GM21423 (cell line): Measurements from ENCODE around the gene AGRN.
"Not testable (repeated sequence)": the region's sequence is repeated elsewhere in the genome, so short reads cannot be mapped to it uniquely, and the experiment has no call there.

ENCODE experiments used
- ATAC-seq: cut with Tn5 transposase; IDR thresholded peaks from one replicate; pipeline ENCODE4 v1.9.1; 2021; ENCODE audit warnings: mild to moderate bottlenecking, moderate library complexity; ENCODE audit not compliant: unreplicated experiment

AGRN gene

DNA sequence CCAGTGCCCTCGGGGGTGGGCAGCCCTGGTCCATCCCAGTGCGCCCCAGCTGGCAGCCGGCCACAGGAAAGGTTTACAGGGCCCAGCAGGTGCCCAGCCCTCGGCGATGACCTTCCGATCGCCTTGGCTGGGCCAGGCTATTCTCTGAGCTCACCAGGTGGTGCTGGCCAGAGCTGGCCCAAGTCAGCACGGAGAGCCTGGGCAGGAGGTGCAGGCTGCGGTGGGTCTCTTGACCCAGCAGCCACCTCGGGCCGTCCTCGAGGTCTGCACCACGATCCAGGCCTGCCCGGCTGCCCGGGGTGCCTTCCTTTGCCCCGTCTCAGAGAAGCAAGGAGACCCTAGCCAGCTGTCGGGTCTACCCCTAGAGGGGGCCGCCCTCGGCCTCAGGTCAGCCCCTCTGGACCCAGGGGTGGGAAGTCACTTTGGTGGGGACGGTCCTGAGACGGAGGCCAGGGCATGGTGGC lies 38.4 kb upstream of the AGRN start:
- no peak for ATAC-seq

DNA sequence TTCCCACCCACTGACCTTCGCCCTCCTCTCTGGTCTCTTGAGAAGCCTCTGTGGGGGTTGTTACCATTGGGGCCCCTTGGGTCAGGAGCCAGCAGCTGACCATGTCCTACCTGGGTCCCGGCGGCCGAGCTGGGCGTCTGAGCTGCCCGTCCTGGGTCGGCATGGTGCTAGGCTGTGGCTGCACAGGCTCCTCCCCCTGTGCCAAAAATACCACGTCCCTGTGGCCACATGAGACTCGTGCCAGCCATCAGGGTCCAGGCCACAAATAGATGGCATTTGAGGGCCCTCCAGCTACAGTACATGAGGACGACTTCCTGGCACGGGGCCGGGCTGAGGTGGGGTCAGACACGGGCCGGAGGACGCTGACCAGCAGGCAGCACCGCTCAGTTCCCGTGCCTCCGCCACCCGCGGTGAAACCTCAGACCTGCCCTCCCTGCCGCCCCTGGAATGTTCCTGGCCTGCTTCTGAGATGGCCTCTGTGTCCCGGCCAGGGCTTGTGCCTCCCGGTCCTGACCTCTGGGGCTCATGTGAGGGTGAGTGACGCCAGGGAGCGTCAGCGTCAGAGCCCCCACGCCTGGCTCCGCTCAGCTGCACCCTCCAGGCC lies 37.9 kb upstream of the AGRN start, which contains the start of gene PERM1:
Gene PERM1 (minus strand): TSS at position 139 of the 604 bp plus-strand sequence. CDS start 1,064 bp downstream, outside the sequence.
- ATAC-seq: no peak

DNA sequence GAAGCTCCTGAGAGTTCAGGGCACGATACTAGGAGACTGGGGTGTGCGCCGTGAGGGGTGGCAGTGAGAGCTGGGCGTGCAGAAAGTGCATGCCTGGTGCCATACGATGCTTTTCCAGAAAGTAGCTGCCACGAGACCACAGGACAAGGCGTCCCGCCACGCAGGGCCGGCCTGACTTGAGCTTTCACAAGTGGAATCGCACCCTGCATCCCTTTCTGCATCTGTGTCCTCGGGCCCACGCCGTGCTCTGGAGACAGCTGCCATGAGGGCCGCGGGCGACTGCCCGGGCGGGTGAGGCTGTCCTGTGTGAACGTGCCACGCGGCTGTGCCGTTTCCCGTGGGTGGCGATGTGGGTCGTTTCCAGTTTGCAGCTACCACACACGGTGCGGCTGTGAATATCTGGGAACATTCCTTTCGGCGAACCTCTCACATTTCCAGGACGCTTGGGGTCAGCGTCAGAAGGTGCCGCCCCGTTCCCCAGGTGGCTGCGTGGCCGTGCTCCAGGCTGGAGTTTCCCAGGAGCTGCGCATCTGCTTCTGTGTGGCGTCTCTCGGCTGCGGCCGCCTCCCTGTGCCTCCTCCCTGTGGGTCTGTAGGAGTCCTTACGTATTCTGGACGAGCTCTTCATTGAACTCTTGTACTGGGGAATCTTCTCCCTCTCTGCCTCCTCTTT lies 37.0 kb upstream of the AGRN start:
- ATAC-seq: no peak

DNA sequence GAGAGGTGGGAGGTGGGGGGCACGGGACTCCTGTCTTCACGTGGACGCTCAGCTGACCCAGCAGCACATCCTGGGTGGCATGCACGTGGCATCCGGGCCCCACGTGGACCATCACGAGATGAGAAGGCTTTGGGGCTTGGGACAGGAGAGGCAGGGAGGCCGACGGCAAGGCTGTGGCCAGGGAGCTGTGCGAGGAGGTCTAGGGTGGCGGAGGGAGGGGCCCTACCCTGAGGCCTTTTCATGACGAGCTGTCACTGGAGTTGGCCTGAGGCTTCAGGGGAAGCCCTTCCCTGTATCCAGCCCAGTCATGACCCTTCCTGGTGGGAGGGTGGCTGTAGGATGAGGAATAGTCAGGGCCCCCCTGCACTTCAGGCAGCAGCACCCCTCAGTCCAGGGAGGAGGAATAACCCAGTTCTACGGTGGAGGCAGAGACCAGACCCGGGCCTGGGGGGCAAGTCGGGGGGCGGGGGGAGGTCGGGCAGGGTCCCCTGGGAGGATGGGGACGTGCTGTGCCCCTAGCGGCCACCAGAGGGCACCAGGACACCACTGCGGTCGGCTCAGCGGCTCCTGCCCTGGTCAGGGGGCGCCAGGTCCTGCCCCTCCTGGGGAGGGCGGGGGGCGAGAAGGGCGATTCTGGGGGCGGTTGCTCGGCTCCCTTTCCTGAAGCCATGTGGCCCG lies 36.0 kb upstream of the AGRN start:
- no peak for ATAC-seq

DNA sequence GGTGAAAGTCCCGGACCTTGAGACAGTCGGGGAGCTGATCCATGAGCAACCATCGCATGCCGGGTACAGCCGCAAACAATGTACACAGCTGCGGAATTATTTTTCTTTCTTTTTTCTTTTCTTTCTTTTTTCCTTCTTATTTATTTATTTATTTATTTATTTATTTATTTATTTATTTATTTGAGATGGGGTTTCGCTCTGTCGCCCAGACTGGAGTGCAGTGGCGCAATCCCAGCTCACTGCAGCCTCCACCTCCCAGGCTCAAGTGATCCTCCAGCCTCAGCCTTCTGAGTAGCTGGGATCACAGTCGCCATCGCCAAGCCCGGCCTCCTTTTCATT lies 35.5 kb upstream of the AGRN start:
- no peak for ATAC-seq

DNA sequence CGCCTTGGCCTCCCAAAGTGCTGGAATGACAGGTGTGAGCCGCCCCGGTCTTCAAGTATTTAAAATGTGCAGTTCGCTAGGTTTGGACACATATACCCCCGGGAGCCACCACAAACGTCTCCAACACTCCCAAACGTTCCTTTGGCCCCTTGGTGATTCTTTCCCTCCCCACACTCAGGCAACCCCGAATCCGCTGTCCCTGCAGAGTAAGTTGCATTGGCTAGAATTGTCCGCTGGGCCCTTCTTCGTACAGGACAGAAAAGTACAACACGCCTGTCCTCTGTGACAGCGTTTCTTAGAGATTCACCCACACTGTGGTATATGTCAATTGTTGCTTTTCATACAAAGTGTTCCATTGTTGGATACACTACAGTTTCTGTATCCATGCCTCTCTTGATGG lies 34.8 kb upstream of the AGRN start:
- no peak for ATAC-seq

DNA sequence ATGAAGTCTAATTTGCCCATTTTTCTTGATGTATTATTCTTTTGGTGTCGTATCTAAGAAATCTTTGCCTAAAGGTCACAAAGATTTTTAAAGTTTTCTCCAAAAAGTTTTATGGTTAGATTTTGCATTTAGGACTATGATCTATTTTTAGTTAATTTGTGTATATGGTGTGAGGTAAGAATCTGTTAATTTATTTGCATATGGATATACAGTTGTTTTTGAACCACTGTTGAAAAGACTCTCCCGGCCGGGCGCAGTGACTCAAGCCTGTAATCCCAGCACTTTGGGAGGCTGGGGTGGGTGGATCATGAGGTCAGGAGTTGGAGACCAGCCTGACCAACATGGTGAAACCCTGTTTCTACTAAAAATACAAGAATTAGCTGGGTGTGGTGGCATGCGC lies 31.9 kb upstream of the AGRN start:
- not testable (repeated sequence) for ATAC-seq

DNA sequence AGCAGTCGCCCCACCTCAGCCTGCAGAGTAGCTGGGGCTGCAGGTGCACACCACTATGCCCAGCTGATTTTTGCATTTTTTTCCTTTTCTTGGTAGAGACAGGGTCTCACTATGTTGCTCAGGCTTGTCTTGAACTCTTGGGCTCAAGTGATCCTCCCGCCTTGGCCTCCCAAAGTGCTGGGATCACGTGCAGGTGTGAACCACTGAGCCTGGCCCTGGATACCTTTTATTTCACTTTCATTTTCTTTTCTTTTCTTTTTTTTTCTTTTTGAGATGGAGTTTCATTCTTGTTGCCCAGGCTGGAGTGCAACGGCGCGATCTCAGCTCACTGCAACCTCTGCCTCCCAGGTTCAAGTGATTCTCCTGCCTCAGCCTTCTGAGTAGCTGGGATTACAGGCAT lies 28.6 kb upstream of the AGRN start:
- not testable (repeated sequence) for ATAC-seq

DNA sequence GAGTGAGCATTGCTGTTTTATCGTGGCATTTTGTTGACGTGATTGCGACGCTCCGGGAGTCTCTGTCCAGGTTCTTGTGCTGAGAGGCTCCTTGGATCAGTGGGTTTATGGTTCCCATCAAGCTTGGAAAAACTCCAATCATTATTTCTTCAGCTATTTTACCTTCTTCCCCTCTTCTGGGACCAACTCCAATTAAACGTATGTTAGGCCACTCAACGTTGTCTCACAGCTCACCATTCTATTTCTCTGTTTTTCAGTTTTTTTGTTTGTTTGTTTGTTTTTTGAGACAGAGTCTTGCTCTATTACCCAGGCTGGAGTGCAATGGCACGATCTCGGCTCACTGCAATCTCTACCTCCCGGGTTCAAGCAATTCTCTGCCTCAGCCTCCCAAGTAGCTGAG lies 28.0 kb upstream of the AGRN start:
- ATAC-seq: no peak

DNA sequence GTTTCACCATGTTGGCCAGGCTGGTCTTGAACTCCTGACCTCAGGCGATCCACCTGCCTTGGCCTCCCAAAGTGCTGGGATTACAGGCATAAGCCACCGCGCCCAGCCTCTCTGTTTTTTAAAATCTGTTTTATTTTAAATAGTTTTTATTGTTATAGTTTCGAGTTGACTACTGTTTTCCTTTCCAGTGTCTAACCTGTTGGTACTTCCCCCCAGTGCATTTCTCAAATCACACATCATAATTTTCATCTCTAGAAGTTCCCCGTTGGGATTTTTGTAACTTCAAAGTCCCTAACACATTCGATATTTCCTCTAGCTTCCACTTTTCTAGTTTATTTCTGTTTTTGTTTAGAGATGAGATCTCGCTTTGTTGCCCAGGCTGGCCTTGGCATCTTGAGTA lies 27.6 kb upstream of the AGRN start:
- no peak for ATAC-seq

DNA sequence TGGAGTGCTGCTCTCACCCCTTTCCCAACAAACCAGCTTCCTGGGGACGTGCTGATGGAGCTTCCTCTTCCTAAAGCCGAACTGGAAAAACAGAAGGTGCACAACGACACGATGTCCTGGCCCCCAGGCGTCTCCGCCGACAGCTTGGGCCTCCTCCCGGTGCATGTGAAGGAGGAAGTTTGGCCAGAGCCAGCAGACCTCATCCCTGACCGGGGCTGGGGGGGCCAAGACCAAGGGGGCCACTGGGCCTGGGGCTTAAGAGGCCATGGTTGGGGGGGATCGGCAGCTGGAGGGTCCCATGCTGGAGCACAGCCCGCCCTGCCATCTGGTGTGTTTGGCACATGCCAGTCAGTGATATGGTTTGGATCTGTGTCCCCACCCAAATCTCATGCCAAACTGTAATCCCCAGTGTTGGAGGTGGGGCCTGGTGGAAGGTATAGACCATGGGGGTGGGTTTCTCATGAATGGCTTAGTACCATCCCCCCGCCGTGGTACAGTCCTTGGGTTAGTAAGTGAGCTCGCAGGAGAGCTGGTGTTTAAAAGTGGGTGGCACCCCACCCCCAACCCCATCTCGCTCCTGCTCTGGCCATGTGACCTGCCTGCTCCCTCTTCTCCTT lies 26.4 kb upstream of the AGRN start:
- no peak for ATAC-seq

DNA sequence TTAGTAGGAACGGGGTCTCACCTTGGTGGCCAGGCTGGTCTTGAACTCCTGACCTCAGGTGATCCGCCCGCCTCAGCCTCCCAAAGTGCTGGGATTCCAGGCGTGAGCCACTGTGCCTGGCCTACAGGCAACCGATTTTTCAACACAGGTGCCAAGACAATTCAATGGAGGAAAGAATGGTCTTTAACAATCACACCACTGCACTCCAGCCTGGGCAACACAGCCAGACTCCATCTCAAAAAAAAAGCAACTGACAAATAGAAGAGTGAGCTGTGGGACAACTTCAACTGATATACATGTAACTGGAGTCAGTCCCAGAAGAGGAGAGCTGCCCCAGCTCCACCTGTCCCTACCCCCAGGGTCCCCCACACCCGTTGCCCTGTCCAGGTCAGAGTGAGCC lies 25.4 kb upstream of the AGRN start:
- not testable (repeated sequence) for ATAC-seq

DNA sequence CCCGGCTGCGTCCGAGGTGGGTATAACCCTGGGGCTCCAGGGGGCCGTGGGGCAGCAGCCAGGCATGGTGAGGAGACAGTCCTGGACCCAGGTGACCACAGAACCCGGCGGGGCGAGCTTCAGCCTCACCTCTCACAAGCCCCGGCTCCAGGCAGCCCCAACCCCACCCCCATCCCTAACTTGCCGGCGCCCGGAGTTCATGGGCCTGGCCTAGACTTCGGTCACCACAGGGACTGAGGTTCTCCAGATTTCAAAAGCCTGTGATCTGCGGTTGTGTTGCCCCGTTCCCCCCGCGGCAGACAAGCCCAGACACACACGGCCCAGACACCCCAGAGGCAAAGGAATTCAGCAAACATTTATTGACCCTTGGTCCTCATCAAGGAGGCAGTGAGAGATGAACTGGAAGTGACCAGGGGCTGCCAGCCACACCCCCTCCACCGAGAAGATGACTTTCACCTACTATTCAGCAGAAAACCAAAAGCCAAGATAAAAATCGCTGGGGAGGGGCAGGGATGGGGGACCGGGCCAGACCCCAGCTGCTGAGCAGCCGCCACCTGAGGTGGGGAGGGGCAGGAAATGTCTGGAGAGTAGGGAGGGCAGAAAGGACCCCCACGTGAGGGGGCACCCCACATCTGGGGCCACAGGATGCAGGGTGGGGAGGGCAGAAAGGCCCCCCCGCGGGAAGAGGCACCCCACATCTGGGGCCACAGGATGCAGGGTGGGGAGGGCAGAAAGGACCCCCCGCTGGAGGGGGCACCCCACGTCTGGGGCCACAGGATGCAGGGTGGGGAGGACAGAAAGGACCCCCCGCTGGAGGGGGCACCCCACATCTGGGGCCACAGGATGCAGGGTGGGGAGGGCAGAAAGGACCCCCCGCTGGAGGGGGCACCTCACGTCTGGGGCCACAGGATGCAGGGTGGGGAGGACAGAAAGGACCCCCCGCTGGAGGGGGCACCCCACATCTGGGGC lies 24.0 kb upstream of the AGRN start:
- no peak for ATAC-seq

DNA sequence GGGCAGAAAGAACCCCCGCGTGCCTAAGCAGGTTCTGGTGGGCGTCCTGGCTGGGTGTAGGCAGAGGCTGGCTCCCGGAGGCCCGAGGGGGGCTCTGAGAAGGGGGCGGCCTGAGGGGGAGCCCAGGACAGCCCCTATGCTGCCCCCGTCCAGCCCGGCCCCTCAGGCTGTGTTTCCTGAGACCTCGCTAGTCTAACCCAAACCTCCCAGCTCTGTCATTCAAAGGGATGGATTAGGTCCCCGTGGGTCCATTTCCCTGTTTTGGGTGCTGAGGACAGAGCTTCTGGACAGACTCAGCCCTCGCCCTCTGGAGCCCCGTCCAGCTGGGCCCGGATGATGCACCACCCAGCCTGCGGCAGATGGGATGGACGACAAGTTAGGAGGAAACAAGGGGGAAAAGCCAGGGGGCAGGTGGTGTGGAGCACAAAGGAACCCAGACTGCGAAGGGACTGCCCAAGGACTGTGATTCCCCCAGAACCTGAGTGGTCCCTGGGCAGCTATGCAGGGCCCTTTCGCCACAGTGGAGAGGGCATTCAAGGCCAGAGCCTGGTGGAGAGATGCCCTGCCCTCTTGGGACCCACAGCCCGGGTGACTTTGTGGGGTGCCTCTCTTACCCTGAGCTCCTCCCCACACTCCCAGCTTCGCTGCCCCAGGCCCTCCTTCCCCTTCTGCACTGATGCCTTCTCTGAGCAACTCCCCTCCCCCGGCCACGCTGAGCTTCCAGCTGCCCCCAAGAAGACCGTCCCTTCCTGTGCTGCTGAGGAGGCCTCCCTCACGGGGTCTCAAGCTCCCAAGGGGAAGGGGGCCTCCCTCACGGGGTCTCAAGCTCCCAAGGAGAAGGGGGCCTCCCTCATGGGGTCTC lies 22.8 kb upstream of the AGRN start:
- ATAC-seq: no peak

DNA sequence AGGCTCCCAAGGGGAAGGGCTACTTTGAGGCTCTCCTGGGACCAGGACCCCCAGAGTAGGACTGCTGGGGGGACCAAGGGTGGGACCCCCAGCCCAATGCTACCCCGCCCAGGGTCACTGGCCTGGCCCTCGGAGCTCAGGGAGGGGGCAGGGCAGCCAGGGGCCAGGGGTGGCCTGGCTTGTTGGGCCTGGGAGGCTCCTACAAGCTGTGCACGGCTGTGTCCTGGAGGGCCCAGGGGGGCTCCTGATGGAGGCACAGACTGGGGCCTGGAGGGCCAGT lies 22.3 kb upstream of the AGRN start:
- no peak for ATAC-seq

DNA sequence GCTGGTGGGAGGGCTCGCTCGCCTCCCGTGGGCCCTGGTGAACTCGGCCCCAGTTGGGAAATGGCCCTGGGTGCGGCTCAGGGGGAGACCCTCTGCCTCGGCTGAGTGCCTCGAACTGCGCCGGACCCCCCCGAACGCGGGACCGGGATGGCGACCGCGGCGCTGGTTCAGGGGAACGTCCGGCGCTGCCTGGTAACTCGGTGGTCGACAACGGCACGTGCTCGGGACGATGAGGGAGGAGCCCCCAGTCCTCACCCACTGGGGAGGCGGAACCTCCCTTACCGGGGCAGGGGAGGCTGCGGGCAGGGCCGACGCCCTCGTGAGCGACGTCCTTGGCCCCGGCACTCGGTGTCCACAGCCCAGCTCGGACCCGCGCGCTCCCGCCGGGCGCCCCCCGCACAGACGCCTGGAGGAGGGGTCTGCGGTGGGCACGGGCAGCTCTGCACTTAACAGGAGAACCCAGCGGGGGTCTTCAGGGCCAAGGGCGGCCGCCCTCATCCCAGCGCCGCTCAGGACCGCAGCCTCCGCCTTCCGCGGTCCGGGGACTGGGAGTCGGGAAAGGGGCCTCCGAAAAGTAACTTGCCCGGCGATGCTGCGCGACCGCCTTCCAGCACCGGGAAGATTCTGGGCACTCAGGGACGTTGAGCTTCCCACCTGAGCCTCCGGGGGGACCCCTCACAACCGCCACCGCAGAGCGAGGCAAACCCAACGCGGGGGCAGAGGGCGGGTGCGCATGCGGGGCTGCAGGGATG lies 21.8 kb upstream of the AGRN start:
- no peak for ATAC-seq

DNA sequence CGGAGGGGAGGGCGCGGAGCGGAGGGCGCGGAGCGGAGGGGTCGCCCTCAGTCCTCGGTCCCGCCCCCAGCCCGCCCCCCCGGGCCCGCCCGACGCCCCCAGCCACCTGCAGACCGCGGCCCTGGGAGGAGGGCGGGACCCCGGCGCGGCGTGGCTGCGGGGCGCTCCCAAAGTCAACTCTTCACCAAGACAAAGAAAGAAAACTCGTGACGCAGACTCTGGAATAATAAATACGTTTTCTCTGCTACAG lies 21.2 kb upstream of the AGRN start:
- no peak for ATAC-seq

DNA sequence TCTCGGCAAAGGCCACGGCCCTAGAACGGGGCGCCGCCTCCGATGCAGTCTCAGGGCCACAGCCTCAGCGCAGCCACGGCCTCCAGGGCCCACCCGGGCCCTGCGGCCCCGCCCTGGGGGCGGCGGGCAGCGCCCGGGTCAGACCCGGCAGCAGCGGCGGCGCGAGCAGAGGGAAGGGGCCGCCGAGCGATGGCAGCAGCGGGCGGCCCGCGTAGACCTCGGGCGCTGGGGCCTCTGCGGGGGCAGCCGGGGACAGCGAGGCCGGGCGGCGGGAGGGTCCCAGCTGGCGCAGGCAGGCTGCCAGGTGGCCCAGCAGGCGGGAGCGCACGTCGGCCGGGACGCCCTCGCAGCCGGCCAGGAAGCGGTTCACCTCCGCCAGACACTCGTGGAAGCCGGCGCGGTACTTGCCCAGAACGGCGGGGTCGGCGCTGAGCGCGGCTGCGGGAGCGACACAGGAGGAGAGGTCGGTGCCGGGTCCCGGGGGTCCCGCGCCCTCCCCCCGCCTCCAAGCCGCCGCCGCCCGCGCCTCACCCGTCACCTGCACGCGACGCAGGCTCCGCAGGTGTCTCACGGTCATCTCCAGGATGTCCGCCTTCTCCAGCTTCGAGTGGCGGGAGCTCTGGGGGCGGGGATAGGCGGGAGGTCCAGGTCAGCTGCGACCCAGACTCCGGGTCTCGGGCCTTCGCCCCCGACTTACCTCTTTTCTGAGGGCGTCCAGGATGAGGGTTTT lies 20.8 kb upstream of the AGRN start:
- no peak for ATAC-seq
